RWPE1 (cell line): ENCODE results near the gene LLGL2.

Experiments
- CTCF ChIA-PET: fragments of 350-600 bp; sonication (Branson Sonifier 250); formaldehyde crosslinking; extraction: SDS; loops from one replicate; lab custom pipeline; 2021; lab: Yijun Ruan, JAX
- POLR2A ChIA-PET: fragments of 400-600 bp; formaldehyde crosslinking; extraction: SDS; loops from one replicate; lab custom pipeline; 2020; ENCODE audit warnings: antibody characterized with exemption; ENCODE audit not compliant: low non-redundant PET; lab: Yijun Ruan, JAX
- DNase-seq: peaks from one replicate; pipeline ENCODE4 v3.0.0; 2012; ENCODE audit warnings: low spot score
- H3K27ac ChIP-seq: fragments of 450-650 bp; 2 replicates; pipeline ENCODE4 v1.5.1; 2017
- CTCF ChIP-seq: fragments of 450-650 bp; conservative IDR thresholded peaks from 2 replicates; pipeline ENCODE4 v1.5.1; 2017; ENCODE audit warnings: low read depth, mild to moderate bottlenecking

Gene LLGL2

GRCh38 chr17:75570034-75570676 lies 44.7 kb downstream of the LLGL2 start:
- no peak for DNase-seq
- POLR2A ChIA-PET, result interaction anchor here (0.7 kb wide), 1 partner anchor 31 kb away, joined by 3 read pairs; no protein-coding TSS in a partner anchor
- no peak for TF ChIP-seq CTCF
- CTCF ChIA-PET, result no interaction called here
- no peak overlapping the region for H3K27ac ChIP-seq

- H3K27ac ChIP-seq, result no peak overlapping the region
- TF ChIP-seq CTCF, result no peak
- ChIA-PET POLR2A (interaction anchor here (0.6 to 0.7 kb wide), 2 partner anchors 32 to 46 kb away, joined by 3 read pairs; no protein-coding TSS in a partner anchor), CTCF (interaction anchor here (0.6 kb wide), 1 partner anchor 29 kb away, joined by 4 read pairs; no protein-coding TSS in a partner anchor)
- DNase-seq, result no peak
These were observed 45.3 kb downstream of the LLGL2 start for GRCh38 chr17:75570772-75571171.

- no peak for DNase-seq
- CTCF ChIA-PET, result interaction anchor here (0.6 kb wide), 2 partner anchors 28 to 42 kb away, joined by 4 to 6 read pairs; no protein-coding TSS in a partner anchor
- no peak for TF ChIP-seq CTCF
- POLR2A ChIA-PET, result interaction anchor here (0.6 kb wide), 1 partner anchor 46 kb away, joined by 3 read pairs; no protein-coding TSS in a partner anchor
- H3K27ac ChIP-seq, result no peak overlapping the region
These were observed 45.8 kb downstream of the LLGL2 start for GRCh38 chr17:75571197-75571884.

- no peak for DNase-seq
- ChIA-PET POLR2A (interaction anchor here (0.6 kb wide), 1 partner anchor 22 kb away, joined by 3 read pairs; no protein-coding TSS in a partner anchor), CTCF (no interaction called here)
- no peak overlapping the region for H3K27ac ChIP-seq
- TF ChIP-seq CTCF, result no peak
These were observed 46.4 kb downstream of the LLGL2 start for GRCh38 chr17:75571885-75572215.

- H3K27ac ChIP-seq, result no peak overlapping the region
- ChIA-PET CTCF (no interaction called here), POLR2A (interaction anchor here (0.6 kb wide), 1 partner anchor 23 kb away, joined by 3 read pairs; no protein-coding TSS in a partner anchor)
- no peak for DNase-seq
- TF ChIP-seq CTCF, result no peak
These were observed 47.4 kb downstream of the LLGL2 start for GRCh38 chr17:75572713-75573539.

GRCh38 chr17:75573540-75573957 lies 48.1 kb downstream of the LLGL2 start:
- no peak for DNase-seq
- ChIA-PET CTCF (no interaction called here), POLR2A (no interaction called here)
- H3K27ac ChIP-seq, result no peak overlapping the region
- TF ChIP-seq CTCF, result no peak
